HL-60 (cell line): Measurements from ENCODE around the gene SLC25A21.

Experiments
- DNase-seq, 2 experiments: peaks; one replicate each; pipeline ENCODE4 v3.0.0-alpha.2; 2010 to 2020; ENCODE audit warnings: low read depth in 1 of 2, low spot score in 1 of 2
- H3K27ac ChIP-seq: fragments of 250-450 bp; sonication (Bioruptor Pico); replicated peaks from 2 replicates; pipeline ENCODE4 v1.5.1; 2020; ENCODE audit warnings: mild to moderate bottlenecking, moderate library complexity
- H3K27me3 ChIP-seq: fragments of 250-450 bp; sonication (Bioruptor Pico); 2 replicates; pipeline ENCODE4 v1.5.1; 2021; ENCODE audit warnings: mild to moderate bottlenecking, moderate library complexity; ENCODE audit not compliant: insufficient read depth, poor library complexity, severe bottlenecking
- H3K4me3 ChIP-seq: replicated peaks from 2 replicates; pipeline ENCODE4 v1.5.1; 2011; ENCODE audit warnings: mild to moderate bottlenecking, control low read depth, low read length; ENCODE audit not compliant: insufficient read depth
- CTCF ChIP-seq: IDR thresholded peaks from one replicate; pipeline ENCODE4 v1.5.1; 2011; ENCODE audit warnings: low read length, control low read depth, inconsistent platforms; ENCODE audit not compliant: insufficient read depth
- GABPA ChIP-seq: IDR thresholded peaks from 2 replicates; pipeline ENCODE4 v1.6.1; 2012; ENCODE audit warnings: low read depth
- POLR2AphosphoS5 ChIP-seq: IDR thresholded peaks from 2 replicates; pipeline ENCODE4 v1.6.1; 2012; ENCODE audit warnings: low read depth
- REST ChIP-seq: IDR thresholded peaks from 2 replicates; pipeline ENCODE4 v1.6.1; 2012; ENCODE audit warnings: low read depth; ENCODE audit not compliant: insufficient replicate concordance
- SPI1 ChIP-seq: IDR thresholded peaks from 2 replicates; pipeline ENCODE4 v1.6.1; 2012; ENCODE audit warnings: low read depth, mild to moderate bottlenecking, borderline replicate concordance

Gene SLC25A21

GRCh38 chr14:36935976-36936678, 236.3 kb downstream of the SLC25A21 start:
- no peak overlapping the region for H3K4me3 ChIP-seq
- H3K27ac ChIP-seq, result no peak overlapping the region
- peaks cover 2% of the 10 kb centered on the region for H3K27me3 ChIP-seq
- DNase-seq, result no peak
- TF ChIP-seq POLR2AphosphoS5 (no peak), GABPA (no peak), CTCF (no peak), SPI1 (no peak)

- TF ChIP-seq POLR2AphosphoS5 (no peak), SPI1 (no peak), GABPA (no peak), REST (no peak), CTCF (no peak)
These were observed 238.1 kb downstream of the SLC25A21 start for GRCh38 chr14:36934304-36934703.

GRCh38 chr14:36931791-36932190, 240.6 kb downstream of the SLC25A21 start:
- Histone ChIP-seq H3K27me3 (peaks cover 2% of the 10 kb centered on the region), H3K4me3 (no peak overlapping the region), H3K27ac (no peak overlapping the region)
- no peak for TF ChIP-seq CTCF
- no peak for TF ChIP-seq SPI1
- no peak for TF ChIP-seq REST
- no peak for TF ChIP-seq POLR2AphosphoS5
- TF ChIP-seq GABPA, result no peak
- no peak for DNase-seq

More at GRCh38 chr14:36934304-36934703, 238.1 kb downstream of the SLC25A21 start:
- H3K27me3 ChIP-seq, result peaks cover 2% of the 10 kb centered on the region
- no peak overlapping the region for H3K4me3 ChIP-seq
- DNase-seq, result no peak
- no peak overlapping the region for H3K27ac ChIP-seq
